HUES6 (cell line): ENCODE results near the gene TAS2R46.
"Not testable (repeated sequence)": the region's sequence is repeated elsewhere in the genome, so short reads cannot be mapped to it uniquely, and the experiment has no call there.

Source experiments
- H3K27ac ChIP-seq: 2 replicates; pipeline ENCODE4 v1.7.0; 2013; ENCODE audit warnings: low read depth, mild to moderate bottlenecking, low read length, inconsistent platforms
- H3K27me3 ChIP-seq: 2 replicates; pipeline ENCODE4 v1.6.1; 2013; ENCODE audit warnings: low read length; ENCODE audit not compliant: control insufficient read depth, insufficient read depth
- H3K36me3 ChIP-seq: 2 replicates; pipeline ENCODE4 v1.6.1; 2013; ENCODE audit warnings: low read length; ENCODE audit not compliant: control insufficient read depth, insufficient read depth
- H3K4me1 ChIP-seq: 2 replicates; pipeline ENCODE4 v1.6.1; 2013; ENCODE audit warnings: low read length; ENCODE audit not compliant: control insufficient read depth, insufficient read depth
- H3K4me3 ChIP-seq: 2 replicates; pipeline ENCODE4 v1.5.1; 2013; ENCODE audit warnings: low read depth, low read length
- H3K9ac ChIP-seq: one replicate; pipeline ENCODE4 v1.6.1; 2013; ENCODE audit warnings: mild to moderate bottlenecking, low read length
- H3K9me3 ChIP-seq: 2 replicates; pipeline ENCODE4 v1.6.1; 2013; ENCODE audit warnings: low read depth, low read length; ENCODE audit not compliant: control insufficient read depth, insufficient read depth

TAS2R46 gene, protein sequence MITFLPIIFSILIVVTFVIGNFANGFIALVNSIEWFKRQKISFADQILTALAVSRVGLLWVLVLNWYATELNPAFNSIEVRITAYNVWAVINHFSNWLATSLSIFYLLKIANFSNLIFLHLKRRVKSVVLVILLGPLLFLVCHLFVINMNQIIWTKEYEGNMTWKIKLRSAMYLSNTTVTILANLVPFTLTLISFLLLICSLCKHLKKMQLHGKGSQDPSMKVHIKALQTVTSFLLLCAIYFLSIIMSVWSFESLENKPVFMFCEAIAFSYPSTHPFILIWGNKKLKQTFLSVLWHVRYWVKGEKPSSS

DNA sequence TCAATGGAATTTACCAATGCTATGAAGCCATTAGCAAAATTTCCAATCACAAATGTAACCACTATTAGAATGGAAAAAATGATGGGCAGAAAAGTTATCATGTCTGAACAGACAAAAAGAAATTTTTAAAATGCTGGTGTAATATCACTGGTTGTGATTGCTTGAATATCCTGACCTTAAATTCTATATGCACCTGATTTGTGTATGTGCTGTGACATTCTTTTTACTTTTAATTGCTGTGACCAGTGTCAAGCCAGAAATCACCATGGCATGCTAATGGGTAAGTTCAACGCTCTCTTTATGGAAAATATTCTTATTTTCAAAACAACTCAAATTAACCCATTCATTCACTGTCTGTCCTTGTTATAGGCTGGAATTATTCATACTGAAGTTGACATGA is at the start of gene TAS2R46:
Gene TAS2R46 (minus strand): TSS at position 101 of the 400 bp plus-strand sequence. CDS start 0 bp downstream, at position 101.
- not testable (repeated sequence) for H3K27me3 ChIP-seq, H3K36me3 ChIP-seq, H3K27ac ChIP-seq, H3K9ac ChIP-seq, H3K4me3 ChIP-seq, H3K9me3 ChIP-seq, H3K4me1 ChIP-seq

DNA sequence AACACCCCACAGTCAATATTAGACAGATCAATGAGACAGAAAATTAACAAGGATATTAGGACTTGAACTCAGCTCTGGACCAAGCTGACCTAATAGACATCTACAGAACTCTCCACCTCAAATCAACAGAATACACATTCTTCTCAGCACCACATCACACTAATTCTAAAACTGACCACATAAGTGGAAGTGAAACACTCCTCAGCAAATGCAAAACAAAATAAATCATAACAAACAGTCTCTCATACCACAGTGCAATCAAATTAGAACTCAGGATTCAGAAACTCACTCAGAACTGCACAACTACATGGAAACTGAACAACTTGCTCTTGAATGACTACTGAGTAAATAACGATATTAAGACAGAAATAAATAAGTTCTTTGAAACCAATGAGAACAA is 49.1 kb upstream of the TAS2R46 start:
- H3K36me3 ChIP-seq: not testable (repeated sequence)

DNA sequence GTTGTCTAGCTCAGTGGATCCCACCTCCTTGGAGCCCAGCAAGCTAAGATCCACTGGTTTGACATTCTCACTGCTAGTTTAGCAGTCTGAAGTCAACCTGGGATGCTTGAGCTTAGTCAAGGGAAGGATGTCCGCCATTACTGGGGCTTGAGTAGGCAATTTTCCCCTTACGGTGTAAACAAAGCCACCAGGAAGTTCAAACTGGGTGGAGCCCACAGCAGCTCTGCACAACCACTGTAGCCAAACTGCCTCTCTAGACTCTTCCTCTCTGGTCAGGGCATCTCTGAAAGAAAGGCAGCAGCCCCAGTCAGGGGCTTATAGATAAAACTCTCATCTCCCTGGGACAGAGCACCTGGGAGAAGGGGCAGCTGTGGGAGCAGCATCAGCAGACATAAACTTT is 46.8 kb upstream of the TAS2R46 start:
- Histone ChIP-seq H3K36me3 (peaks cover 8% of the 10 kb centered on the region; the same call in 1 of the 2 replicates), H3K4me1 (no peaks in the 10 kb centered on the region), H3K4me3 (no peak overlapping the region), H3K9ac (no peak overlapping the region), H3K9me3 (peaks cover 15% of the 10 kb centered on the region; the same call in 1 of the 2 replicates), H3K27ac (no peak overlapping the region), H3K27me3 (no peaks in the 10 kb centered on the region)

More for the DNA sequence above, 49.1 kb upstream of the TAS2R46 start:
- not testable (repeated sequence) for H3K27me3 ChIP-seq, H3K27ac ChIP-seq, H3K9ac ChIP-seq, H3K9me3 ChIP-seq, H3K4me1 ChIP-seq, H3K4me3 ChIP-seq

DNA sequence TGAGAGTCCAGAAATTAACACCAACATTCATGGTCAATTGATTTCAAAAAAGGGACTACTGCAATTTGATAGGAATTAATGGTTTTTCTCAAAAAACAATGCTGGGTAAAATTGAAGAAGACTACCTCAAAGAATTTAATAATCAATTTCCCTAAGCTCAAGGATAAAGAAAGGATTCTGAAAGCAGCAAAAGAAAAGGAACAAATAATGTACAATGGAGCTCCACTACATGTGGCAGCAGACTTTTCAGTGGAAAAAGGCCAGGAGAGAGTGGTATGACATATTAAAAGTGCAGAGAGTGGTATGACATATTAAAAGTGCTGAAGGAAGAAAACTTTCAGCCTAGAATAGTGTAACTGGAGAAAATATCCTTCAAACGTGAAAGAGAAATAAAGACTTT is 45.6 kb upstream of the TAS2R46 start:
- Histone ChIP-seq H3K9ac (no peak overlapping the region), H3K9me3 (peaks cover 10% of the 10 kb centered on the region; the same call in 1 of the 2 replicates)

DNA sequence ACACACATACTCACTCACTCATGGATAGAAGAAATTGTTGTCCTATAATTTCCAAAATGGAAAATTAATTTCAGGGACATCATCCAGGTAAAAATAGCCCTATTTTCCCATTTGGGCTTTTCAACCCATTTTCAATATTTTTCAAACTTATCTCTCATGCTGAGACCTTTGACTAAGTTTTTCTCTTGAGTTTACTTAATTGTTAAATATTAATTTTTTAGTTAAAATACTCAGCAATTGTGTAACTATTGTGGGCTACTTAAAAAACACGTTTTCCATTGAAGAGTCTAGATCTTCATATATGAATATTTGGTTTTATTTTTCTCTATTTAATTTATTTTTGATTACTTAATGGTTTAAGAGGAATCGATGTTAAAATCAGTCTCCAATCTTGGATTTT is 44.2 kb upstream of the TAS2R46 start:
- Histone ChIP-seq H3K9me3 (peaks cover 9% of the 10 kb centered on the region; the same call in 1 of the 2 replicates), H3K36me3 (peaks cover 9% of the 10 kb centered on the region; the same call in 1 of the 2 replicates), H3K27ac (no peak overlapping the region), H3K4me3 (no peak overlapping the region), H3K9ac (no peak overlapping the region), H3K27me3 (no peaks in the 10 kb centered on the region), H3K4me1 (no peaks in the 10 kb centered on the region)

More for the DNA sequence above, 45.6 kb upstream of the TAS2R46 start:
- Histone ChIP-seq H3K27me3 (no peaks in the 10 kb centered on the region), H3K36me3 (peaks cover 8% of the 10 kb centered on the region; the same call in 1 of the 2 replicates), H3K4me1 (no peaks in the 10 kb centered on the region), H3K27ac (no peak overlapping the region), H3K4me3 (no peak overlapping the region)

DNA sequence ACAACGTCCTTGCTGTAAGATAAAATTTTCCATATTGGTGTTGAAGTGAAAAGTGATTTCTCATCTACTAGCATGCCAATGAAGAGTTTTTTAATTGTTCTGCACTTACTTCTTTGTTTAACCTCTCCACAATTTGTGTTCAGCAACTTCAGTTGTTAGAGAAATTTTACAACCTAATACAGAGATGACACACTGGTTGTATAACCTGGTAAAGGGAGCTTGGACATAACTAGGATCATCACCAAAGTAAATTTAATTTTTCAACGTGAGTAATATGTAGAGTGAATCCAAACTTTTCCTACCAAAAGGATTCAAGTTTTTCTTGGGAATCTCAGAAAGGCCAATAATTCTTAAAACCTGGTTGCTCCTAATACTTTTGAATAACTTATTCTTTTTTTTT is 43.5 kb upstream of the TAS2R46 start:
- Histone ChIP-seq H3K27ac (no peak overlapping the region), H3K4me3 (no peak overlapping the region), H3K9ac (no peak overlapping the region), H3K4me1 (no peaks in the 10 kb centered on the region), H3K36me3 (peaks cover 12% of the 10 kb centered on the region; the same call in 1 of the 2 replicates), H3K27me3 (no peaks in the 10 kb centered on the region), H3K9me3 (peaks cover 11% of the 10 kb centered on the region; the same call in 1 of the 2 replicates)

DNA sequence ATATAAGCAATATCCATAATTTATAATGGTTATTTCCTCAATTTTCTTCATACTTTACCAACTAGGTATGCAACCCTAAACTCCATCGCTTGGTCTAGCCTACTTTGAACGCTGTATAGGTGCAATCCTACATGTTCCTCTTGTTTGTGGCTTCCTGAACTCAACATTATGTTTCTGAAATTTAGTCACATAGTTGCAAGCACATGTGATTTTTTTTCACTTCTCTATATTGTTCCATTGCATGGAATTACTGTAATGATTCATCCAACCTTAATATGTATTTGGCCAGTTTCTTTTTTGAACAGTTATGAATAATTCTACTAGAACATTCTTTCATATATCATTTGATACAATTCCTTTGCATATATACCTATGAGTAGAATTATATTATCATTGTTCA is 32.8 kb upstream of the TAS2R46 start:
- not testable (repeated sequence) for H3K36me3 ChIP-seq, H3K4me3 ChIP-seq, H3K27me3 ChIP-seq, H3K27ac ChIP-seq, H3K4me1 ChIP-seq, H3K9ac ChIP-seq, H3K9me3 ChIP-seq

DNA sequence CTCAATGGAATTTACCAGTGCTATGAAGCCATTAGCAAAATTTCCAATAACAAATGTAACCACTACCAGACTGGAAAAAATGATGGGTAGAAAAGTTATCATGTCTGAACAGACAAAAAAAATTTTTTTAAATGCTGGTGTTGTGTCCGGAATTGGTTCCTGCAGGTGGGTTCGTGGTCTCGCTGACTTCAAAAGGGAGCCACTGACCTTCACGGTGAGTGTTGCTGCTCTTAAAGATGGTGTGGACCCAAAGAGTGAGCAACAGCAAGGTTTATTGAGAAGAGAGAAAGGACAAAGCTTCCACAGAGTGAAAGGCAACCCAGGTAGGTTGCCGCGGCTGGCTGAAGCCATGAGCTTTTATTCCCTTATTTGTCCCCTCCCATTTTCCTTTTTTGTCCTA is 30.0 kb upstream of the TAS2R46 start, which contains the start of gene TAS2R43:
Gene TAS2R43 (minus strand): TSS at position 186 of the 400 bp plus-strand sequence. CDS start 84 bp downstream, at position 102.
- H3K27ac ChIP-seq: no peak within 1 kb of the TSS
- H3K36me3 ChIP-seq: no peaks in the 10 kb centered on the region

DNA sequence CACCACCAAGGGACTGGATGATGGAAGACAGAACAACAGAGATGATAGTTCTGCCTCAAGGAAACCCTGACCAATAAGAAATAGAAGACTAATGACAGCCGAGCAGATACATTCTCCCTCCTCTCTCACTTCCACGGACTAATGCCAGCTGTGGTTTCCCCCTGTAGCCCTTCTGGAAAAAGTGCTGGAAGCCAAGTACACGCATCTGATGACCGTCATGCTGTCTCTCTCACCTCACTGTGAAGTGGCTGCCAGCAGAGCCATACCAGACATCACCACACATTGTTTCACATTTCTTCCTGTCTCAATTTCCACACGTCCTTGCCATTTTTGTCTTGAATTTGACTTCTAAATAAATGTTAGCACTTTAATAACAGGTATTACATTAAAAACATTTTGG is 27.2 kb upstream of the TAS2R46 start:
- Histone ChIP-seq H3K4me1 (no peaks in the 10 kb centered on the region), H3K9me3 (no peaks in the 10 kb centered on the region), H3K36me3 (no peaks in the 10 kb centered on the region), H3K4me3 (no peak overlapping the region), H3K27me3 (no peaks in the 10 kb centered on the region), H3K9ac (no peak overlapping the region), H3K27ac (no peak overlapping the region)

More for the DNA sequence above, 30.0 kb upstream of the TAS2R46 start, which contains the start of gene TAS2R43:
- Histone ChIP-seq H3K9me3 (no peaks in the 10 kb centered on the region), H3K4me3 (no peak within 1 kb of the TSS), H3K4me1 (no peaks in the 10 kb centered on the region), H3K9ac (no peak within 1 kb of the TSS), H3K27me3 (no peaks in the 10 kb centered on the region)

DNA sequence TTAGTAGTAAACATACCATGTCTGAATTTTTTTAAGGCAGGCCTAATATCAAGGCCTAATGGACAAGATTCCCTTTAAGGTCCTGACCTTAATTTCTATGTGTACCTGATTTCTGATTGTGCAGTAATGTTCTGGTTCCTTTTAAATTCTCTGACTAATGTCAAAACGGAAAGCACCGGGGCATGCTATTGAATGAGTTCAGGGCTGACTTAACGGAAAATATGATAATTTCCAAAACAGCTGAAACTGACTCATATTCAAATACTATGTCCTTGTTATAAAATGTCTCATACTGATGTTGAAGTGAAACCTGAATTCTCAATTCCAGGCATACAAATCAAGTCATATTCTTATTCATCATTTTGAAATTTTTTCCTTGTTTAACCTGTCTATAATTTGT is 23.3 kb upstream of the TAS2R46 start:
- H3K27me3 ChIP-seq: no peaks in the 10 kb centered on the region
- H3K9me3 ChIP-seq: peaks cover 2% of the 10 kb centered on the region; the same call in 1 of the 2 replicates
- H3K27ac ChIP-seq: no peak overlapping the region
- H3K4me1 ChIP-seq: no peaks in the 10 kb centered on the region
- H3K4me3 ChIP-seq: no peak overlapping the region
- no peaks in the 10 kb centered on the region for H3K36me3 ChIP-seq
- H3K9ac ChIP-seq: no peak overlapping the region

DNA sequence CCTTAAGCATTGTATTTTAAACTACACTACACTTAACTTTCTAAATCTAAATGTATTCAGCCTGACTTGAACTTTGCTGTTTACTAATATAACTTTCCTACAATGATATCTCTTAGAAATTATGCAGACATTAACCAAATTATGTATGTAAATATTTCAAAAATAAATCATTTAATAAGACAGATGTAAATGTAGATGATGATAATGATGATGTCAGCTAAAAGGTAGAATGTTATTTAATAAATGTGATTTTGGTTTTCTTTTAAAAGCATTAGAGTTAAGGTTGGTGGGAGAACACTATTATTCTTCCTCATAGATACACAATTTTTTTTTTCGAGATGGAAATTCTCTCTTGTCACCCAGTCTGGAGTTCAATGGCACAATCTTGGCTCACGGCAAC is 19.9 kb upstream of the TAS2R46 start:
- Histone ChIP-seq H3K9ac (no peak overlapping the region), H3K4me3 (no peak overlapping the region), H3K36me3 (no peaks in the 10 kb centered on the region), H3K27me3 (no peaks in the 10 kb centered on the region), H3K27ac (no peak overlapping the region), H3K9me3 (peaks cover 2% of the 10 kb centered on the region; the same call in 1 of the 2 replicates), H3K4me1 (no peaks in the 10 kb centered on the region)
